PC-3 (cell line): Measurements from ENCODE around the gene BTBD16.

ENCODE experiments used
- EZH2 ChIP-seq: fragments of 300-600 bp; sonication (generic); IDR thresholded peaks from one replicate; pipeline ENCODE4 v1.6.1; 2017; ENCODE audit warnings: antibody characterized with exemption, mild to moderate bottlenecking, low read length; ENCODE audit not compliant: unreplicated experiment
- EZH2phosphoT487 ChIP-seq: fragments of 300-600 bp; sonication (generic); IDR thresholded peaks from 2 replicates; pipeline ENCODE4 v1.6.1; 2018; ENCODE audit warnings: mild to moderate bottlenecking, antibody characterized with exemption, low read length, borderline replicate concordance
- TF ChIP-seq, protein P1 (sequence below): fragments of 300-600 bp; sonication (generic); conservative IDR thresholded peaks from 2 replicates; pipeline ENCODE4 v1.5.1; 2017; ENCODE audit warnings: antibody characterized with exemption, low read depth, mild to moderate bottlenecking, low read length

DNA sequence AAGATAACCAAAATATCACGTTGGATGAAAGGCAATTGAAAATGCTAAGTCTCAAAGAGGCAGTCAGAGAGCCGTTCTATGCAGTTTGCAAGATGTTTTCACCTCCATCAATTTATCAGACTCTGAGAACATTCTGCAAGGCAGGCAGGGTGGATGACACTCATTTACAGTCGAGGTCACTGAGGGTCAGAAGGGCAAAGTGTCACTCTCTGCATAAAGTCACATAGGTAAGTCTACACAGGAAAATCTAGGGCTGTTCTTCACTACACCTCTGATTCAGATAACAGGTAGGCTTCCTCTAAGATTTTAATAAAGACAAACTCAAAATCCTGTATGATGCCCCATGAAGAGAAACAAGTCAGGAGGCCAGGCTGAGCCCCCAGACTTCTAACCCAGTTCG is 102.0 kb downstream of the BTBD16 start:
- TF ChIP-seq EZH2 = no peak
- TF ChIP-seq, protein P1, sequence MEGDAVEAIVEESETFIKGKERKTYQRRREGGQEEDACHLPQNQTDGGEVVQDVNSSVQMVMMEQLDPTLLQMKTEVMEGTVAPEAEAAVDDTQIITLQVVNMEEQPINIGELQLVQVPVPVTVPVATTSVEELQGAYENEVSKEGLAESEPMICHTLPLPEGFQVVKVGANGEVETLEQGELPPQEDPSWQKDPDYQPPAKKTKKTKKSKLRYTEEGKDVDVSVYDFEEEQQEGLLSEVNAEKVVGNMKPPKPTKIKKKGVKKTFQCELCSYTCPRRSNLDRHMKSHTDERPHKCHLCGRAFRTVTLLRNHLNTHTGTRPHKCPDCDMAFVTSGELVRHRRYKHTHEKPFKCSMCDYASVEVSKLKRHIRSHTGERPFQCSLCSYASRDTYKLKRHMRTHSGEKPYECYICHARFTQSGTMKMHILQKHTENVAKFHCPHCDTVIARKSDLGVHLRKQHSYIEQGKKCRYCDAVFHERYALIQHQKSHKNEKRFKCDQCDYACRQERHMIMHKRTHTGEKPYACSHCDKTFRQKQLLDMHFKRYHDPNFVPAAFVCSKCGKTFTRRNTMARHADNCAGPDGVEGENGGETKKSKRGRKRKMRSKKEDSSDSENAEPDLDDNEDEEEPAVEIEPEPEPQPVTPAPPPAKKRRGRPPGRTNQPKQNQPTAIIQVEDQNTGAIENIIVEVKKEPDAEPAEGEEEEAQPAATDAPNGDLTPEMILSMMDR = no peak
- TF ChIP-seq EZH2phosphoT487 = no peak
